HG02678 (cell line): ENCODE results near the gene ST14.

ENCODE experiments used
- ATAC-seq: cut with Tn5 transposase; IDR thresholded peaks from one replicate; pipeline ENCODE4 v1.9.1; 2021; ENCODE audit warnings: mild to moderate bottlenecking, moderate library complexity; ENCODE audit not compliant: unreplicated experiment

Gene ST14

GRCh38 chr11:130133716-130134115 lies 25.9 kb upstream of the ST14 start:
- no peak for ATAC-seq

GRCh38 chr11:130136107-130136506 lies 23.5 kb upstream of the ST14 start:
- ATAC-seq = no peak

- ATAC-seq = no peak
Observed at GRCh38 chr11:130137999-130138398, 21.6 kb upstream of the ST14 start.

GRCh38 chr11:130139401-130139800 lies 20.2 kb upstream of the ST14 start:
- no peak for ATAC-seq

GRCh38 chr11:130141561-130142341 lies 17.8 kb upstream of the ST14 start:
- ATAC-seq = no peak

- no peak for ATAC-seq
Observed at GRCh38 chr11:130144141-130144540, 15.4 kb upstream of the ST14 start.

GRCh38 chr11:130144861-130145281 lies 14.7 kb upstream of the ST14 start:
- ATAC-seq = no peak

- no peak for ATAC-seq
Observed at GRCh38 chr11:130145311-130145812, 14.2 kb upstream of the ST14 start.

GRCh38 chr11:130145975-130146776 lies 13.4 kb upstream of the ST14 start:
- no peak for ATAC-seq

GRCh38 chr11:130146796-130147195 lies 12.8 kb upstream of the ST14 start:
- peak; percentile 44 for ATAC-seq

GRCh38 chr11:130148796-130149326 lies 10.7 kb upstream of the ST14 start:
- ATAC-seq = no peak

GRCh38 chr11:130150790-130151189 lies 8.8 kb upstream of the ST14 start:
- no peak for ATAC-seq

- ATAC-seq = no peak
Observed at GRCh38 chr11:130151196-130151595, 8.4 kb upstream of the ST14 start.

GRCh38 chr11:130156108-130157022 lies 3.2 kb upstream of the ST14 start:
- ATAC-seq = no peak

GRCh38 chr11:130157101-130157500 lies 2.5 kb upstream of the ST14 start:
- no peak for ATAC-seq

GRCh38 chr11:130157840-130158239 lies 1.7 kb upstream of the ST14 start:
- ATAC-seq = no peak

- no peak for ATAC-seq
Observed at GRCh38 chr11:130159139-130159538, 443 bp upstream of the ST14 start.

- ATAC-seq = no peak
Observed at GRCh38 chr11:130160498-130161155, 1.0 kb downstream of the ST14 start.

GRCh38 chr11:130161441-130162145 lies 2.0 kb downstream of the ST14 start:
- no peak for ATAC-seq
